ENCODE measurements around the gene MICB. TPM values are rescaled to one million over a fixed set of nuclear protein-coding genes. Genes with fewer than 3 reads are reported as not detected.

Gene MICB
- total and polyA plus RNA-seq, 2 of the 8 experiments (the other 6 are each of a cell fraction or from before 2014, with no cell fraction given) = 16.2 to 25.3 TPM

DNA sequence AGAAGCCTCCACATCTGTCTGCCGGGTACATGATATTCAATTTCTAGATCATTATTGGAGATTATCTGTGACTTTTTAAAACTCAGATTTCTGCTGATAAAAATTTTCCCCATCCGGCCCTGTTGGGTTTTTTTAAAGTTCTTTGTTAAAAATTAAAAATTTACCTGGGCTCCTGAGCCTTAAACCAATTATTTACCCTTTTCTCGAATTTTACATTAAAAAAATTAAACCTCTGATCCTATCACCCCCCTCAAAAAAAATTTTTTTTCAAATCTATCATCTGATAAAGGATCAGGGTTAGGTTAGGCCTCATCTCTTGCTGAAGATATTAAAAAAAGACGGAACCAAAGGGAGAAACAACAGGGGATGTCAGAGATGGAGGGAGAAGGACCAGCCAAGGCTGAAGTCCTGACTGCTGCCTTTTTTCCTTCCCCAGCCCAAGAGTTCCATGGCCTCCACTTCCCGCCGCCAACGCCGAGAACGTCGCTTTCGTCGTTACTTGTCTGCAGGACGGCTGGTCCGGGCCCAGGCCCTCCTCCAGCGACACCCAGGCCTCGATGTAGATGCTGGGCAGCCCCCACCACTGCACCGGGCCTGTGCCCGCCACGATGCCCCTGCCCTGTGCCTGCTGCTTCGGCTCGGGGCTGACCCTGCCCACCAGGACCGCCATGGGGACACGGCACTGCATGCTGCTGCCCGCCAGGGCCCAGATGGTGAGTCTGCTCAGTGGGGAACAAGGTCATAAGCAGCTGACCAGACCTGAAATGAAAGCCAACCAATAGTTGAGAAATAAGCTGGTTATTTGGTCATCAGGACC, 50.0 kb downstream of the MICB start (continued):
- TF ChIP-seq, protein P1, sequence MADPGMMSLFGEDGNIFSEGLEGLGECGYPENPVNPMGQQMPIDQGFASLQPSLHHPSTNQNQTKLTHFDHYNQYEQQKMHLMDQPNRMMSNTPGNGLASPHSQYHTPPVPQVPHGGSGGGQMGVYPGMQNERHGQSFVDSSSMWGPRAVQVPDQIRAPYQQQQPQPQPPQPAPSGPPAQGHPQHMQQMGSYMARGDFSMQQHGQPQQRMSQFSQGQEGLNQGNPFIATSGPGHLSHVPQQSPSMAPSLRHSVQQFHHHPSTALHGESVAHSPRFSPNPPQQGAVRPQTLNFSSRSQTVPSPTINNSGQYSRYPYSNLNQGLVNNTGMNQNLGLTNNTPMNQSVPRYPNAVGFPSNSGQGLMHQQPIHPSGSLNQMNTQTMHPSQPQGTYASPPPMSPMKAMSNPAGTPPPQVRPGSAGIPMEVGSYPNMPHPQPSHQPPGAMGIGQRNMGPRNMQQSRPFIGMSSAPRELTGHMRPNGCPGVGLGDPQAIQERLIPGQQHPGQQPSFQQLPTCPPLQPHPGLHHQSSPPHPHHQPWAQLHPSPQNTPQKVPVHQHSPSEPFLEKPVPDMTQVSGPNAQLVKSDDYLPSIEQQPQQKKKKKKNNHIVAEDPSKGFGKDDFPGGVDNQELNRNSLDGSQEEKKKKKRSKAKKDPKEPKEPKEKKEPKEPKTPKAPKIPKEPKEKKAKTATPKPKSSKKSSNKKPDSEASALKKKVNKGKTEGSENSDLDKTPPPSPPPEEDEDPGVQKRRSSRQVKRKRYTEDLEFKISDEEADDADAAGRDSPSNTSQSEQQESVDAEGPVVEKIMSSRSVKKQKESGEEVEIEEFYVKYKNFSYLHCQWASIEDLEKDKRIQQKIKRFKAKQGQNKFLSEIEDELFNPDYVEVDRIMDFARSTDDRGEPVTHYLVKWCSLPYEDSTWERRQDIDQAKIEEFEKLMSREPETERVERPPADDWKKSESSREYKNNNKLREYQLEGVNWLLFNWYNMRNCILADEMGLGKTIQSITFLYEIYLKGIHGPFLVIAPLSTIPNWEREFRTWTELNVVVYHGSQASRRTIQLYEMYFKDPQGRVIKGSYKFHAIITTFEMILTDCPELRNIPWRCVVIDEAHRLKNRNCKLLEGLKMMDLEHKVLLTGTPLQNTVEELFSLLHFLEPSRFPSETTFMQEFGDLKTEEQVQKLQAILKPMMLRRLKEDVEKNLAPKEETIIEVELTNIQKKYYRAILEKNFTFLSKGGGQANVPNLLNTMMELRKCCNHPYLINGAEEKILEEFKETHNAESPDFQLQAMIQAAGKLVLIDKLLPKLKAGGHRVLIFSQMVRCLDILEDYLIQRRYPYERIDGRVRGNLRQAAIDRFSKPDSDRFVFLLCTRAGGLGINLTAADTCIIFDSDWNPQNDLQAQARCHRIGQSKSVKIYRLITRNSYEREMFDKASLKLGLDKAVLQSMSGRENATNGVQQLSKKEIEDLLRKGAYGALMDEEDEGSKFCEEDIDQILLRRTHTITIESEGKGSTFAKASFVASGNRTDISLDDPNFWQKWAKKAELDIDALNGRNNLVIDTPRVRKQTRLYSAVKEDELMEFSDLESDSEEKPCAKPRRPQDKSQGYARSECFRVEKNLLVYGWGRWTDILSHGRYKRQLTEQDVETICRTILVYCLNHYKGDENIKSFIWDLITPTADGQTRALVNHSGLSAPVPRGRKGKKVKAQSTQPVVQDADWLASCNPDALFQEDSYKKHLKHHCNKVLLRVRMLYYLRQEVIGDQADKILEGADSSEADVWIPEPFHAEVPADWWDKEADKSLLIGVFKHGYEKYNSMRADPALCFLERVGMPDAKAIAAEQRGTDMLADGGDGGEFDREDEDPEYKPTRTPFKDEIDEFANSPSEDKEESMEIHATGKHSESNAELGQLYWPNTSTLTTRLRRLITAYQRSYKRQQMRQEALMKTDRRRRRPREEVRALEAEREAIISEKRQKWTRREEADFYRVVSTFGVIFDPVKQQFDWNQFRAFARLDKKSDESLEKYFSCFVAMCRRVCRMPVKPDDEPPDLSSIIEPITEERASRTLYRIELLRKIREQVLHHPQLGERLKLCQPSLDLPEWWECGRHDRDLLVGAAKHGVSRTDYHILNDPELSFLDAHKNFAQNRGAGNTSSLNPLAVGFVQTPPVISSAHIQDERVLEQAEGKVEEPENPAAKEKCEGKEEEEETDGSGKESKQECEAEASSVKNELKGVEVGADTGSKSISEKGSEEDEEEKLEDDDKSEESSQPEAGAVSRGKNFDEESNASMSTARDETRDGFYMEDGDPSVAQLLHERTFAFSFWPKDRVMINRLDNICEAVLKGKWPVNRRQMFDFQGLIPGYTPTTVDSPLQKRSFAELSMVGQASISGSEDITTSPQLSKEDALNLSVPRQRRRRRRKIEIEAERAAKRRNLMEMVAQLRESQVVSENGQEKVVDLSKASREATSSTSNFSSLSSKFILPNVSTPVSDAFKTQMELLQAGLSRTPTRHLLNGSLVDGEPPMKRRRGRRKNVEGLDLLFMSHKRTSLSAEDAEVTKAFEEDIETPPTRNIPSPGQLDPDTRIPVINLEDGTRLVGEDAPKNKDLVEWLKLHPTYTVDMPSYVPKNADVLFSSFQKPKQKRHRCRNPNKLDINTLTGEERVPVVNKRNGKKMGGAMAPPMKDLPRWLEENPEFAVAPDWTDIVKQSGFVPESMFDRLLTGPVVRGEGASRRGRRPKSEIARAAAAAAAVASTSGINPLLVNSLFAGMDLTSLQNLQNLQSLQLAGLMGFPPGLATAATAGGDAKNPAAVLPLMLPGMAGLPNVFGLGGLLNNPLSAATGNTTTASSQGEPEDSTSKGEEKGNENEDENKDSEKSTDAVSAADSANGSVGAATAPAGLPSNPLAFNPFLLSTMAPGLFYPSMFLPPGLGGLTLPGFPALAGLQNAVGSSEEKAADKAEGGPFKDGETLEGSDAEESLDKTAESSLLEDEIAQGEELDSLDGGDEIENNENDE (IDR thresholded peaks at IDR 0.05; ENCODE audit: insufficient replicate concordance, low read length) = no peak
- TF ChIP-seq EP300 (IDR thresholded peaks at IDR 0.05; ENCODE audit: borderline replicate concordance in 1 of 2, low read depth in 2 of 2, low read length in 2 of 2) (no peak), CTBP2 (IDR thresholded peaks at IDR 0.05; ENCODE audit: borderline replicate concordance, insufficient read depth, insufficient read length, low read length) (no peak), CHD2 (IDR thresholded peaks at IDR 0.05; ENCODE audit: low read length) (no peak), SIX5 (IDR thresholded peaks at IDR 0.05; ENCODE audit: low read depth, low read length) (no peak), RFX5 (IDR thresholded peaks at IDR 0.05; ENCODE audit: borderline replicate concordance, low read depth, low read length) (no peak), PHF8 (conservative IDR thresholded peaks at IDR 0.05; ENCODE audit: low read depth, low read length) (no peak)
